GM12892 (cell line): ENCODE measurements around the gene SFRP5.

Experiments used
- POLR2A ChIP-seq: IDR thresholded peaks from 2 replicates; pipeline ENCODE4 v1.6.1; 2011; ENCODE audit warnings: low read depth, low read length, control low read depth
- POLR2AphosphoS5 ChIP-seq: IDR thresholded peaks from 2 replicates; pipeline ENCODE4 v1.6.1; 2011; ENCODE audit warnings: low read depth, low read length, control low read depth

- TF ChIP-seq POLR2A (no peak), POLR2AphosphoS5 (no peak)
Observed at GRCh38 chr10:97796651-97797050, 24.9 kb upstream of the SFRP5 start.
